Osteoblast (primary cell): ENCODE measurements around the gene UBASH3A. TPM values are rescaled to one million over a fixed set of nuclear protein-coding genes. Genes with fewer than 3 reads are reported as not detected.

ENCODE experiments used
- DNase-seq: peaks from one replicate; pipeline ENCODE4 v3.0.0; 2011; ENCODE audit warnings: low spot score, mixed read lengths; ENCODE audit not compliant: insufficient read length; ENCODE audit errors: missing footprints
- H2AFZ ChIP-seq: 2 replicates; pipeline ENCODE4 v1.6.0; 2011; ENCODE audit warnings: mild to moderate bottlenecking, low read length
- H3K27ac ChIP-seq: 2 replicates; pipeline ENCODE4 v1.5.1; 2011; ENCODE audit warnings: mild to moderate bottlenecking, low read depth, low read length, moderate library complexity
- H3K27me3 ChIP-seq: 2 replicates; pipeline ENCODE4 v1.6.0; 2012; ENCODE audit warnings: mild to moderate bottlenecking, control low read depth, inconsistent platforms, low read length, moderate library complexity; ENCODE audit not compliant: insufficient read depth
- H3K36me3 ChIP-seq: 2 replicates; pipeline ENCODE4 v1.5.1; 2011; ENCODE audit warnings: mild to moderate bottlenecking, low read length, control low read depth, moderate library complexity; ENCODE audit not compliant: insufficient read depth
- H3K4me1 ChIP-seq: 2 replicates; pipeline ENCODE4 v1.5.1; 2011; ENCODE audit warnings: mild to moderate bottlenecking, low read length, control low read depth, moderate library complexity; ENCODE audit not compliant: insufficient read depth
- H3K4me2 ChIP-seq: 2 replicates; pipeline ENCODE4 v1.6.0; 2011; ENCODE audit warnings: mild to moderate bottlenecking, low read length; ENCODE audit not compliant: insufficient read depth
- H3K4me3 ChIP-seq: fragments of 200-600 bp; sonication (generic); 3 replicates; pipeline ENCODE4 v1.5.1; 2012; ENCODE audit warnings: mild to moderate bottlenecking, low read length, inconsistent platforms; ENCODE audit not compliant: insufficient read depth
- H3K79me2 ChIP-seq: 2 replicates; pipeline ENCODE4 v1.6.0; 2012; ENCODE audit warnings: mild to moderate bottlenecking, low read length, control low read depth, inconsistent platforms; ENCODE audit not compliant: insufficient read depth
- H3K9me3 ChIP-seq: 2 replicates; pipeline ENCODE4 v1.5.1; 2011; ENCODE audit warnings: low read depth, low read length, control low read depth
- H4K20me1 ChIP-seq: 2 replicates; pipeline ENCODE4 v1.6.0; 2012; ENCODE audit warnings: mild to moderate bottlenecking, low read length, control low read depth; ENCODE audit not compliant: insufficient read depth
- CTCF ChIP-seq: IDR thresholded peaks from 2 replicates; pipeline ENCODE4 v1.5.1; 2011; ENCODE audit warnings: mild to moderate bottlenecking, low read depth, low read length, moderate library complexity; ENCODE audit errors: extremely low read depth
- total RNA-seq: library from RNA; depleted of rRNA; stranded (reverse); fragments of >200 nt; gene quantifications from 2 replicates; pipeline ENCODE4 v1.2.3, GENCODE V29; 2012

UBASH3A gene
- total RNA-seq, 1 donor: not detected

GRCh38 chr21:42397746-42398394 lies 5.8 kb upstream of the UBASH3A start:
- Histone ChIP-seq H3K4me2 (no peak overlapping the region), H3K27ac (no peak overlapping the region), H3K79me2 (no peaks in the 10 kb centered on the region), H2AFZ (no peak overlapping the region), H3K4me1 (no peaks in the 10 kb centered on the region), H3K27me3 (peaks cover 2% of the 10 kb centered on the region), H3K4me3 (no peak overlapping the region), H3K9me3 (no peaks in the 10 kb centered on the region), H4K20me1 (no peaks in the 10 kb centered on the region), H3K36me3 (no peaks in the 10 kb centered on the region)
- TF ChIP-seq CTCF: no peak
- no peak for DNase-seq

- H3K9me3 ChIP-seq: no peaks in the 10 kb centered on the region
- no peak overlapping the region for H3K4me3 ChIP-seq
- H3K4me1 ChIP-seq: no peaks in the 10 kb centered on the region
- H3K36me3 ChIP-seq: no peaks in the 10 kb centered on the region
- H3K79me2 ChIP-seq: no peaks in the 10 kb centered on the region
- DNase-seq: no peak
- no peak for TF ChIP-seq CTCF
- H3K27me3 ChIP-seq: peaks cover 2% of the 10 kb centered on the region
- H3K27ac ChIP-seq: no peak overlapping the region
- H4K20me1 ChIP-seq: no peaks in the 10 kb centered on the region
- H2AFZ ChIP-seq: no peak overlapping the region
- H3K4me2 ChIP-seq: no peak overlapping the region
These were observed 5.2 kb upstream of the UBASH3A start for GRCh38 chr21:42398436-42399028.

GRCh38 chr21:42400525-42400924 lies 3.2 kb upstream of the UBASH3A start:
- Histone ChIP-seq H3K36me3 (no peaks in the 10 kb centered on the region), H3K79me2 (no peaks in the 10 kb centered on the region), H3K4me2 (no peak overlapping the region), H2AFZ (no peak overlapping the region), H3K9me3 (no peaks in the 10 kb centered on the region), H3K27ac (no peak overlapping the region), H4K20me1 (no peaks in the 10 kb centered on the region), H3K4me1 (no peaks in the 10 kb centered on the region), H3K27me3 (peaks cover 2% of the 10 kb centered on the region), H3K4me3 (no peak overlapping the region)
- no peak for TF ChIP-seq CTCF
- DNase-seq: no peak

- Histone ChIP-seq H3K27me3 (peaks cover 2% of the 10 kb centered on the region), H3K4me3 (no peak overlapping the region), H3K9me3 (no peaks in the 10 kb centered on the region), H3K27ac (no peak overlapping the region), H3K36me3 (no peaks in the 10 kb centered on the region), H2AFZ (no peak overlapping the region), H3K4me2 (no peak overlapping the region), H3K79me2 (no peaks in the 10 kb centered on the region), H4K20me1 (no peaks in the 10 kb centered on the region), H3K4me1 (no peaks in the 10 kb centered on the region)
- TF ChIP-seq CTCF: no peak
- DNase-seq: no peak
These were observed 2.5 kb upstream of the UBASH3A start for GRCh38 chr21:42401154-42401553.
